ENCODE measurements around the gene ADPRM. TPM values are rescaled to one million over a fixed set of nuclear protein-coding genes. Genes with fewer than 3 reads are reported as not detected.

ADPRM gene, protein sequence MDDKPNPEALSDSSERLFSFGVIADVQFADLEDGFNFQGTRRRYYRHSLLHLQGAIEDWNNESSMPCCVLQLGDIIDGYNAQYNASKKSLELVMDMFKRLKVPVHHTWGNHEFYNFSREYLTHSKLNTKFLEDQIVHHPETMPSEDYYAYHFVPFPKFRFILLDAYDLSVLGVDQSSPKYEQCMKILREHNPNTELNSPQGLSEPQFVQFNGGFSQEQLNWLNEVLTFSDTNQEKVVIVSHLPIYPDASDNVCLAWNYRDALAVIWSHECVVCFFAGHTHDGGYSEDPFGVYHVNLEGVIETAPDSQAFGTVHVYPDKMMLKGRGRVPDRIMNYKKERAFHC
- total RNA-seq: 15.2 TPM

DNA sequence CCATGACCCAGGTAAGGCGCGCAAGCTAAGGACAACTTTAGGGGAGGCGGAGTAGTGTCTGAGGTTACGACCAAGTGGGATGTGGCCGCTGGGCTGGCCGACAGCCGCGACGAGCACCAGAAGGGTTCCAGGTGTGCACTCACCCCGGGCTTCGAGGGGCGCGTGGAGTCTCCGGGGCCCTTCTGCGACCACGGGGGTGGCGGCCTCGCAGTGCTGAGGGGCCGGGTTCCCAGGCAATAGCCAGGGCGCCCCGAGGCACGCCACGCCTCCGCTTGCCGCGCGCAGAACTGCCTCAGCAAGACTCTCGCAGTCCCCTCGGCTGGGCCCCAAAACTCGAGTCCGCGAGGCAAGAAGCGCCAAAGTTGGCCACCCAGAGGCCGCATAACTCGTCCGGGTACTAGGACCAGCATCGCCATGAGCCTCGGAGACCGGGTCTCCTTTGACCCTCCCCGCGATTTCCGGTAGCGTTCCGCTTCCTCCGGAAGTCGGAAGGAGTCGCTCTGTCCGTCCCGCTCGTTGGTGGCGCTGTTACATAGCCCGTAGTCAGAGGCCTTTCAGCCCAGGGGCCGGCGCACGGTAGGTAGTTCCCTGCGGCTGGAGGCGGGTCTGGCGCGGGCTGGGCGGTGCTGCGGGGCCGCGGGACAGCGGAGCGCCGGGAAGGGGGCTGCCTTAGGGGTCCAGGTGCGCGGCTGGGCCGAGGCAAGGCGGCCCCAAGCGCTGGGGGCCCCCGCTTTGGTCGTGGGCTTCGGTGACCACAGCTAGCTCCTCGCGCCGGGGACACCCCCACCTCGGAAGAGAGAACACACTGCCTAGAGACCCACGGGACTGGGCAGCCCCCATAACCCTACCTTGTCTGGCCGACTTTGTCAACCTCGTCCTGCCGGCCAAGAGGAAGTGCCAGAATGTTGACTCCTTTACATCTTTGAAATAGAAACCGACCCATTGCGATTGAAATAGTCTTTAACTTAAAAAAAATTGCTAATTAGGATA lies at the start of gene ADPRM, which contains the start of gene SCO1:
Gene ADPRM, plus strand, starts transcription at position 503 of the 990 bp plus-strand sequence. CDS start 7,333 bp downstream, outside the sequence.
Gene SCO1, minus strand, starts transcription at position 442 of the 990 bp plus-strand sequence. Its CDS starts 26 bp downstream, at position 416.

DNA sequence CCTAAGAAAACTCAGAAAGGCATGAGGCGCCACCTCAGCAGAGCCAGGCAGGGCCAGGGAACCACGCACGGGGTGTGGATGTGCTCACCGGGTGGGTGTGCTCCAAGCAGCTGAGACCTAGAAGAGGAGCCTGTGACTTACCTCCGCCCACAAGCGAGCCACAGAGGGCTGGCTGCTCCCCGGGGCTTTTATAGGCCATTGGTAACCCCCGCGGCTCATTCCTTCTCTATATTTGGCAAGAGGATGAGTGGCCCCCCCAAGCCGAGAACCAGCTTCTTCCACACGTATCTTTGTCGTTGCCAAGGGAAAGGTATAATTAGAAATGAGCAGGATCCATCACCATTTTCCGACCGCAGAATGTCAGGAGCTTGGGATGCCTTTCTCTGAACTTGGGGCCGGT lies 40.2 kb upstream of the ADPRM start, which contains the start of gene MYH3:
Gene MYH3, minus strand, starts transcription at position 162 of the 400 bp plus-strand sequence. CDS start 2,245 bp downstream, outside the sequence.

DNA sequence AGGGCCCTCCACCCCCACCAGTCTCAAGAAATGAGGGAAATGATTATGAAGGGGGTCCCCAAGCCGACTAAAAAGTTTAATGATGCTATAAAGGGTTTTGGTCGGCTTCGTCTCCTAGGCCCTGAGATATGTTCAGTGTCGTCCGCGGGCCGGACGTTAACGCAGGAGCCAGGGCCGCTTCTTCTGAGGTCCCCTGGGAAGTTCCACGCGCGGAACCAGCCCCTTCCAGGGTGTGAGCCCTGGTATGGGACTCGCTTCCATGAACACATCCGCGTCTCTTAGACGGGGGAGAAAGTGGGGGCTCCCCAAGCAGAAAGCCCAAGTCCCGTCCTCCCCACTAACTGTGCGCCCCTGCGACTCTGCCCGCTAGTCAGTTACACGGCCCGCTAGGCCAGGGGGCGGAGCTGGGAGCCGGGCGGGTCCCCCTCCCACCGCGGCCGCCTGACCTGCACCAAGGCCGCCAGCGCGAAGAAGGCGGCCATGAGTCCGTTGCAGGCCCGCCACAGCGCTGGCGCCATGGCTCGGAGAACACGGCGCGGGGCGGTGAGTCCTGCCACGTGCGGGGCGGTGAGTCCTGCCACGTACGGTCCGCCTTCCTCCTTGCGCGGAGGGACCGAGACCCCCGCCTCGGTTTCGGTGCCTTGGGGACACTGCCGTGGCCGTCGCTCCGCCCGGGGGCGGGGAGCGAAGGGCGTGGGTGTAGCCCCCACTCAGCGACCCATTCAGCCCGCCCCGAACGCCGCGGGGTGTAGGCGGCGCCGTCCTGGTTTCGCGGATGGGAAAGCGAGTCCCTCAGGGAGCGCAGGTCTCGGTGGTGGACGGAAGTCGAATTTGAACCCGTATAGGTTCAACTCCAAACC lies 32.2 kb downstream of the ADPRM start, which contains the start of gene TMEM220:
Gene TMEM220, minus strand, starts transcription at position 690 of the 860 bp plus-strand sequence. Its CDS starts 172 bp downstream, at position 518.

Other genes starting within 250 kb of the ADPRM start
- not detected for gene MYH4, start 228.0 kb upstream of the ADPRM start, total RNA-seq
- gene MYH1, start 179.1 kb upstream of the ADPRM start, total RNA-seq: not detected
- under 0.01 TPM for gene MYH2, start 147.9 kb upstream of the ADPRM start, total RNA-seq
- 1.4 TPM for gene MYH3, start 40.3 kb upstream of the ADPRM start, total RNA-seq
- 13.1 TPM for gene SCO1, start 61 bp upstream of the ADPRM start, total RNA-seq
- gene TMEM220, start 32.4 kb downstream of the ADPRM start, total RNA-seq: 1.8 TPM
- gene TMEM238L, start 106.5 kb downstream of the ADPRM start, total RNA-seq: not detected
- gene PIRT, start 140.5 kb downstream of the ADPRM start, total RNA-seq: 5.3 TPM

Measured in diencephalon (tissue), 1 donor.